Measurements from ENCODE around the gene CNTN4. TPM values are rescaled to one million over a fixed set of nuclear protein-coding genes. Genes with fewer than 3 reads are reported as not detected.

The CNTN4 gene
- total RNA-seq, 1 experiment from 2014 or later = 1.6 TPM

DNA sequence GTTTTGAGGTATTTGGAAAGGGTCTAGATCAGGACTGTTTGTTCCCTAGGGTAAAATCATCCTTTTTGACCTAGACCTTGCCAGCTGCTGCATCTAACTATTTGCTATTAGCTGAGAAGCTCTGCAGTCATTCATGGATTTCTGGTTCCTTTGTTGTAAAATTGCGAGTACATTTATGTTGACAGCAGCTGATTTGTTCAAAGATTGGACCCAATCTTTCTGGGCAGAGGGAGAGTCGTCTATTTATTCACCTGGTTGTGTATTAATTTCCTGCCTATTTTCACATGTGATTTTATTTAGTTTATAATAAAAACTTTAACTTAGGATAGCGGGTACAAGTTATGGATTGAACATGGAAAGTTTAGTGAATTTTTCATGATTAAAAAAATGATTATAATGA, 236.3 kb downstream of the CNTN4 start:
- Histone ChIP-seq H3K9me3 (ENCODE audit: control insufficient read depth, low read depth, low read length) (no peaks in the 10 kb centered on the region), H4K5ac (ENCODE audit: insufficient read length, low read depth, low read length) (no peak overlapping the region), H3K4me1 (ENCODE audit: insufficient read depth, low read length) (no peaks in the 10 kb centered on the region), H3K27ac (ENCODE audit: insufficient read length, low read depth, low read length) (no peak overlapping the region), H3K23ac (ENCODE audit: insufficient read length, low read depth, low read length) (no peak overlapping the region), H4K91ac (ENCODE audit: insufficient read length, low read depth, low read length) (no peak overlapping the region), H3K27me3 (ENCODE audit: insufficient read depth, low read length) (no peaks in the 10 kb centered on the region), H3K9ac (ENCODE audit: extremely low read depth, insufficient read length, low read length) (no peak overlapping the region), H3T11ph (ENCODE audit: low read length) (no peak overlapping the region), H2AFZ (ENCODE audit: low read length) (no peak overlapping the region), H2AK5ac (ENCODE audit: insufficient read length, low read length) (no peak overlapping the region), H3K23me2 (ENCODE audit: insufficient read length, low read depth, low read length, poor library complexity, severe bottlenecking) (no peaks in the 10 kb centered on the region), H2BK5ac (ENCODE audit: insufficient read length, low read length) (no peak overlapping the region), H3K14ac (ENCODE audit: insufficient read depth, low read length) (no peak overlapping the region), H4K20me1 (ENCODE audit: control insufficient read depth, insufficient read depth, insufficient read length) (no peaks in the 10 kb centered on the region), H4K8ac (replicated peaks; ENCODE audit: insufficient read length, low read depth, low read length) (no peak overlapping the region), H3K79me2 (ENCODE audit: insufficient read depth, low read length) (no peaks in the 10 kb centered on the region), H3K56ac (ENCODE audit: insufficient read length, low read depth, low read length) (no peak overlapping the region), H3K4ac (ENCODE audit: low read depth, low read length) (no peak overlapping the region), H3K79me1 (ENCODE audit: insufficient read depth, low read depth, low read length, poor library complexity, severe bottlenecking) (no peaks in the 10 kb centered on the region), H3K18ac (ENCODE audit: insufficient read length, low read depth, low read length) (no peak overlapping the region), H2BK120ac (ENCODE audit: low read depth, low read length, poor library complexity, severe bottlenecking) (no peak overlapping the region), H3K4me2 (ENCODE audit: insufficient read depth, insufficient read length, low read length) (no peak overlapping the region), H2BK15ac (ENCODE audit: low read depth, low read length) (no peak overlapping the region), H2BK20ac (ENCODE audit: low read depth, low read length, poor library complexity, severe bottlenecking) (no peak overlapping the region), H2BK12ac (ENCODE audit: insufficient read length, low read depth, low read length) (no peak overlapping the region)
- Mint-ChIP-seq H3K27me3 (ENCODE audit: low read depth) (no peaks in the 10 kb centered on the region), H3K4me1 (peaks cover 3% of the 10 kb centered on the region in 2 experiments; a peak in 2 of 4 replicates), H3K4me3 (no peak overlapping the region), H3K36me3 (ENCODE audit: insufficient read depth in 1 of 3, low read depth in 3 of 3) (no peaks in the 10 kb centered on the region), H3K9me3 (no peaks in the 10 kb centered on the region), H3K27ac (no peak overlapping the region)
- 100% methylated on average over 1 of the region's 3 CpGs for WGBS (ENCODE audit: extremely low coverage, insufficient read length, low lambda C conversion rate)
- no peak for DNase-seq
- TF ChIP-seq, protein P1, sequence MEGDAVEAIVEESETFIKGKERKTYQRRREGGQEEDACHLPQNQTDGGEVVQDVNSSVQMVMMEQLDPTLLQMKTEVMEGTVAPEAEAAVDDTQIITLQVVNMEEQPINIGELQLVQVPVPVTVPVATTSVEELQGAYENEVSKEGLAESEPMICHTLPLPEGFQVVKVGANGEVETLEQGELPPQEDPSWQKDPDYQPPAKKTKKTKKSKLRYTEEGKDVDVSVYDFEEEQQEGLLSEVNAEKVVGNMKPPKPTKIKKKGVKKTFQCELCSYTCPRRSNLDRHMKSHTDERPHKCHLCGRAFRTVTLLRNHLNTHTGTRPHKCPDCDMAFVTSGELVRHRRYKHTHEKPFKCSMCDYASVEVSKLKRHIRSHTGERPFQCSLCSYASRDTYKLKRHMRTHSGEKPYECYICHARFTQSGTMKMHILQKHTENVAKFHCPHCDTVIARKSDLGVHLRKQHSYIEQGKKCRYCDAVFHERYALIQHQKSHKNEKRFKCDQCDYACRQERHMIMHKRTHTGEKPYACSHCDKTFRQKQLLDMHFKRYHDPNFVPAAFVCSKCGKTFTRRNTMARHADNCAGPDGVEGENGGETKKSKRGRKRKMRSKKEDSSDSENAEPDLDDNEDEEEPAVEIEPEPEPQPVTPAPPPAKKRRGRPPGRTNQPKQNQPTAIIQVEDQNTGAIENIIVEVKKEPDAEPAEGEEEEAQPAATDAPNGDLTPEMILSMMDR (conservative IDR thresholded peaks at IDR 0.05) = no peak

Measured in H9 (cell line).